Smooth muscle cell (in vitro differentiated cells): ENCODE measurements around the gene SIPA1L3. TPM values are rescaled to one million over a fixed set of nuclear protein-coding genes. Genes with fewer than 3 reads are reported as not detected.

Source experiments
- DNase-seq: peaks from one replicate; lab custom pipeline; 2025; ENCODE audit not compliant: unreplicated experiment; lab: John Stamatoyannopoulos, UW
- H2AFZ ChIP-seq: fragments of 200-600 bp; sonication (generic); 2 replicates; pipeline ENCODE4 v1.6.0; 2016; ENCODE audit warnings: antibody characterized with exemption, low read depth, mild to moderate bottlenecking
- H3F3A ChIP-seq: fragments of 200-600 bp; sonication (generic); 2 replicates; pipeline ENCODE4 v1.6.0; 2017; ENCODE audit warnings: antibody characterized with exemption, low read depth
- H3K27ac ChIP-seq: fragments of 200-600 bp; sonication (generic); 2 replicates; pipeline ENCODE4 v1.5.1; 2016; ENCODE audit warnings: low read depth, mild to moderate bottlenecking
- H3K27me3 ChIP-seq: fragments of 200-600 bp; sonication (generic); 2 replicates; pipeline ENCODE4 v1.6.1; 2016; ENCODE audit warnings: low read depth, mild to moderate bottlenecking
- H3K36me3 ChIP-seq: fragments of 200-600 bp; sonication (generic); 2 replicates; pipeline ENCODE4 v1.5.1; 2016; ENCODE audit warnings: low read depth
- H3K4me1 ChIP-seq: fragments of 200-600 bp; sonication (generic); 2 replicates; pipeline ENCODE4 v1.5.1; 2016; ENCODE audit warnings: low read depth
- H3K4me2 ChIP-seq: fragments of 200-600 bp; sonication (generic); 2 replicates; pipeline ENCODE4 v1.6.0; 2016; ENCODE audit warnings: mild to moderate bottlenecking
- H3K4me3 ChIP-seq: fragments of 200-600 bp; sonication (generic); 2 replicates; pipeline ENCODE4 v1.5.1; 2016; ENCODE audit warnings: mild to moderate bottlenecking
- H3K79me2 ChIP-seq: fragments of 200-600 bp; sonication (generic); 2 replicates; pipeline ENCODE4 v1.6.0; 2016; ENCODE audit warnings: low read depth, mild to moderate bottlenecking
- H3K9ac ChIP-seq: fragments of 200-600 bp; sonication (generic); 2 replicates; pipeline ENCODE4 v1.6.0; 2016; ENCODE audit warnings: low read depth
- H3K9me3 ChIP-seq: fragments of 200-600 bp; sonication (generic); replicated peaks from 2 replicates; pipeline ENCODE4 v1.5.1; 2016; ENCODE audit warnings: low read depth
- H4K20me1 ChIP-seq: fragments of 200-600 bp; sonication (generic); 2 replicates; pipeline ENCODE4 v1.6.0; 2016; ENCODE audit warnings: low read depth
- WGBS: methylation state at CpG from one replicate; pipeline ENCODE4 v1.1.7; 2016; ENCODE audit warnings: low lambda C conversion rate; 5-methylcytosine and 5-hydroxymethylcytosine counted together
- polyA plus RNA-seq: library from polyadenylated mRNA; unstranded; fragments of >200 nt; fragmentation: Nextera tagmentation; extraction: Ambion mirVana; gene quantifications from 2 replicates; pipeline ENCODE4 v1.2.1, GENCODE V29; 2016
- total RNA-seq: library from RNA; depleted of rRNA; stranded (reverse); fragments of >200 nt; gene quantifications from 2 replicates; pipeline ENCODE4 v1.2.3, GENCODE V29; 2014
- TF ChIP-seq, protein P1 (sequence below): fragments of 200-600 bp; sonication (generic); IDR thresholded peaks from 2 replicates; pipeline ENCODE4 v1.5.1; 2017; ENCODE audit warnings: borderline replicate concordance, mild to moderate bottlenecking, antibody characterized with exemption; ENCODE audit not compliant: insufficient read depth, poor library complexity, severe bottlenecking

The SIPA1L3 gene
- total and polyA plus RNA-seq, 2 experiments from 2014 or later = 6.5 to 7.6 TPM

DNA sequence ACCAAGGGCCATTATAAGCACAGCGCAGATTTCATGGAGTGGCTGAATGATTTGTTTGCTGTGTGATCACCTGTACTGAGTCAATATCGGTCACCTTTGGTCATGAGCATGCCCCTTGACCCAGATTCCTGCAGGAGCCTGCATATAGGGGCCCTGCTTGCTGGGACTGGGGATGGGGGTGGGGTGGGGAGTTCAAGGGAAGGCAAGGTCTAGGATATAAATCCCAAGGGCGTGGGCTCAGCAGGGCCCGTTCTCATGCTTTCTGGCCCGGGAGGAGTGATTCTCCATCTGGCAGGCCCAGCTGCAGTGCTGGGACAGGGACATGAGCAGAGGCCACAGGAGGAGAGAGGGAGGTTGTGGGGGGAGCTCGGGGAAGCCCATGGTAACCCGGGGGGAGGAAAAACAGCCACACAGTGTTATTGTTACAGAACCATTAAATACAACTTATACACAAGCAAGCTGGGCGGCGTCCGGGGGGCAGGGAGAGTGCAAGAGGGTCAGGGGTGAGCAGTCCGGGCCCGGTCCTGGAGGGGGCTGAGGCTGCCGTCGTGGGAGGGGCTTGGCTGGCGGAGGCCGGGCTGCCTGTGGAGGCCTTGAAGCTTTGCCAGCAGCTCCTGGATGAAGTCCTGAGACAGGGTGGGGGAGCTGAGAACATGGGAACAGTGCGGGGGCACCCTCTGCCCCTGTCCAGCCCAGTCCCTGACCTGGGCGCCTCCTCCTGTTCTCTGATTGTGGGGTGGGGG lies 344.0 kb downstream of the SIPA1L3 start:
- peak overlapping the region; percentile 77 for H2AFZ ChIP-seq

DNA sequence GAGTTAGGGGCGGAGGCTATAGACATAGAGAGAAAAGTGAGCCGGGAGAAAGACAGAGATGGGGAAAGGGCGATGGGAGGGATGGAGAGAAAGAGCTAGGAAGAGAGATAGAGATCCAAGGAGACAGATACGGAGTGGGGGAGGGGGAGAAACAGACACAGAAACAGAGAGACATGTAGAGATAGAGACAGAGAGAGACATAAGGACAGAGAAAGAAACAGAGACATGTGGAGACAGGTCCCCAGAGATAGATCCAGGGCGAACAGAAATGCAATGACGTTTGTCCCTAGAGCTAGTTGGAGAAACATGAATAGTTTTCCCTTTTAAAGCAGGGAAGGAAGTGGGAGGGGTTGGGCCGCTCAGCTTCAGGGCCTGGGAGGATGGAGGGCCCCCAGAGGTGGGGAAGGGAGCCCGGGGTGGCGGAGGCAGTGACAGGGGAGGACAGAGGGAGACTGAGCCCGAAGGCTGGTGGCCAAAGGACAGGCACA lies 344.6 kb downstream of the SIPA1L3 start:
- Histone ChIP-seq H2AFZ (peak overlapping the region; percentile 77), H3K79me2 (no peaks in the 10 kb centered on the region), H3K9me3 (no peaks in the 10 kb centered on the region), H3K27ac (peak overlapping the region; percentile 31), H4K20me1 (no peaks in the 10 kb centered on the region), H3K4me1 (peaks cover 27% of the 10 kb centered on the region), H3K36me3 (no peaks in the 10 kb centered on the region), H3F3A (peaks cover 3% of the 10 kb centered on the region), H3K4me2 (peak overlapping the region; percentile 75), H3K27me3 (no peaks in the 10 kb centered on the region), H3K4me3 (peak overlapping the region; percentile 10), H3K9ac (peak overlapping the region; percentile 22)
- WGBS = 25% methylated on average over 9 of the region's 10 CpGs
- no peak for DNase-seq
- TF ChIP-seq, protein P1, sequence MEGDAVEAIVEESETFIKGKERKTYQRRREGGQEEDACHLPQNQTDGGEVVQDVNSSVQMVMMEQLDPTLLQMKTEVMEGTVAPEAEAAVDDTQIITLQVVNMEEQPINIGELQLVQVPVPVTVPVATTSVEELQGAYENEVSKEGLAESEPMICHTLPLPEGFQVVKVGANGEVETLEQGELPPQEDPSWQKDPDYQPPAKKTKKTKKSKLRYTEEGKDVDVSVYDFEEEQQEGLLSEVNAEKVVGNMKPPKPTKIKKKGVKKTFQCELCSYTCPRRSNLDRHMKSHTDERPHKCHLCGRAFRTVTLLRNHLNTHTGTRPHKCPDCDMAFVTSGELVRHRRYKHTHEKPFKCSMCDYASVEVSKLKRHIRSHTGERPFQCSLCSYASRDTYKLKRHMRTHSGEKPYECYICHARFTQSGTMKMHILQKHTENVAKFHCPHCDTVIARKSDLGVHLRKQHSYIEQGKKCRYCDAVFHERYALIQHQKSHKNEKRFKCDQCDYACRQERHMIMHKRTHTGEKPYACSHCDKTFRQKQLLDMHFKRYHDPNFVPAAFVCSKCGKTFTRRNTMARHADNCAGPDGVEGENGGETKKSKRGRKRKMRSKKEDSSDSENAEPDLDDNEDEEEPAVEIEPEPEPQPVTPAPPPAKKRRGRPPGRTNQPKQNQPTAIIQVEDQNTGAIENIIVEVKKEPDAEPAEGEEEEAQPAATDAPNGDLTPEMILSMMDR = no peak

More for the DNA sequence above, 344.0 kb downstream of the SIPA1L3 start:
- no peaks in the 10 kb centered on the region for H3K27me3 ChIP-seq
- DNase-seq = no peak
- peak overlapping the region; percentile 22 for H3K9ac ChIP-seq
- peak overlapping the region; percentile 31 for H3K27ac ChIP-seq
- H4K20me1 ChIP-seq = no peaks in the 10 kb centered on the region
- peaks cover 27% of the 10 kb centered on the region for H3K4me1 ChIP-seq
- 49% methylated on average over 18 of the region's 18 CpGs for WGBS
- H3K4me3 ChIP-seq = peak overlapping the region; percentile 10
- no peaks in the 10 kb centered on the region for H3K79me2 ChIP-seq
- TF ChIP-seq, protein P1 = no peak
- H3K4me2 ChIP-seq = peak overlapping the region; percentile 75
- peaks cover 3% of the 10 kb centered on the region for H3F3A ChIP-seq
- H3K36me3 ChIP-seq = no peaks in the 10 kb centered on the region
- H3K9me3 ChIP-seq = no peaks in the 10 kb centered on the region

DNA sequence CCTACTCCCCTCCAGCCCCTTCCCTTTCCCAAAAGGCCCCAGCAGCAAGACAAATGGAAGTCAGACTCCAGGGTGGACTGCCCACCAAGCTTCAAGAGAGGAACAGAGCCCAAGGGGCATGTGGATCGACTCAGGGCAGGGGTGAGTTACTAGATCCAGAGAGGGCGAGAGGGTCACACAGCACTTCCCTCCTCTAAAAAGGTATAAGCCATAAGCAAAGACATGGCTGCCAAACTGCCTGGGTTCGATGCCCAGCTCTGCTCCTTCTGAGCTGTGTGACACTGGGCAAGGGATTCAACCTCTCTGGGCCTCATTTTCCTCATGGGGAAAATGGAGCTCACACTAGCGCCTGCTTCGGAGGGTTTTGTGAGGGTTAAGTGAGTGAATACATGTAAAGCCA lies 345.4 kb downstream of the SIPA1L3 start:
- Histone ChIP-seq H3K27me3 (no peaks in the 10 kb centered on the region), H3K27ac (no peak overlapping the region), H3K9ac (no peak overlapping the region), H3K9me3 (no peaks in the 10 kb centered on the region), H2AFZ (no peak overlapping the region), H3K4me2 (peak overlapping the region; percentile 75), H3K36me3 (no peaks in the 10 kb centered on the region), H3F3A (peaks cover 6% of the 10 kb centered on the region), H3K4me3 (no peak overlapping the region), H3K79me2 (no peaks in the 10 kb centered on the region), H4K20me1 (no peaks in the 10 kb centered on the region), H3K4me1 (peaks cover 27% of the 10 kb centered on the region)
- no peak for DNase-seq
- TF ChIP-seq, protein P1 = no peak
- WGBS = 84% methylated on average over 5 of the region's 5 CpGs
